Measurements from ENCODE around the gene SLC51A. TPM values are rescaled to one million over a fixed set of nuclear protein-coding genes. Genes with fewer than 3 reads are reported as not detected.
"Not testable (repeated sequence)": the region's sequence is repeated elsewhere in the genome, so short reads cannot be mapped to it uniquely, and the experiment has no call there.

SLC51A gene
- not detected for total RNA-seq

DNA sequence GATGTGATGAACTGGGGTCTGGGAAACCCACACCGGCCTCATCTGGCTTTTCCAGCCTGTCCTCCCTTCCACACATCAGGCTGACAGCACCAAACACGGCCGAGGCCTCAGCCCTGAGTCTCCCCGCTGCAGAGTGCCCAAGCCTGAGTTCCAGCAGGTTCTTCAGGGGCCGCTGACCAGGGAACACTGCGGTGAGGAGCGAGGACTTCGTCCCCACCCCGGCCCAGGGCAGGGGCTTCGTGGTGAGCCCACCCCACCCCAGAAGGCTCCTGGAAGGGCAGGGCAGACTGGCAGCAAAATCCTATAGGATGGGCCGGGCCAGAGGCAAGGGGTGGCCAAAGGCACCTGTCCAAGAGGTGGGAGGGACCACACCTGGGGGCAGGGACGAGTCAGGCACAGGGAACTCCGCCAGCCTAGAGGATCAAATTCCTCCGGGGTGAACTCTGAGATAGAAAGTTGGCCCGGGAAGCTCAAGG lies at the start of gene SLC51A:
TSS of gene SLC51A (plus strand) at position 446 of the 476 bp plus-strand sequence. CDS start 179 bp downstream, outside the sequence.
- ATAC-seq, result no peak
- no peaks in the 10 kb centered on the region for H3K36me3 Mint-ChIP-seq
- peak within 1 kb of the TSS; percentile 34 to 91 for H3K27ac Mint-ChIP-seq
- H3K9me3 Mint-ChIP-seq, result no peaks in the 10 kb centered on the region
- DNase-seq (ENCODE audit: low spot score in 2 of 2), result no peak

DNA sequence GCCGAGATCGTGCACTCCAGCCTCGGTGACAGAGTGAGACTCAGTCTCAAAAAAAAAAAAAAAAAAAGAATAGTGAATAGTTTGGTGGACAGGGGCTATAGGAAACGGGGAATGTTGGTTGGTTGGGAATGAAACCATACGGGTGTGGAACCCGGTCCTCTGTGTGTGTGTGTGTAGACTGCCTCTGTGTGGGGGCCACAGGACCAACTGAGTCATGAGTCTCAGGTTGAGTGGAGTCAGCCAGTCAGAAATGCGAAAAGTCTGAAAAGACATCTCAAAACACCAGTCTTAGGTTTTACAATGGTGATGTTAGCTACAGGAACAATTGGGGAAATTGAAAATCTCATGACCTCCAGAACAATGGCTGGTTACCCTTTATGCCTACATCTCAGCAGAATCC lies 49.6 kb upstream of the SLC51A start:
- Mint-ChIP-seq H3K27ac (peak overlapping the region; percentile 60 to 63), H3K9me3 (no peaks in the 10 kb centered on the region), H3K36me3 (no peaks in the 10 kb centered on the region)
- DNase-seq (ENCODE audit: low spot score in 2 of 2), result peak in 1 of 2 donors; percentile 34
- ATAC-seq, result peak; percentile 91 to 93

DNA sequence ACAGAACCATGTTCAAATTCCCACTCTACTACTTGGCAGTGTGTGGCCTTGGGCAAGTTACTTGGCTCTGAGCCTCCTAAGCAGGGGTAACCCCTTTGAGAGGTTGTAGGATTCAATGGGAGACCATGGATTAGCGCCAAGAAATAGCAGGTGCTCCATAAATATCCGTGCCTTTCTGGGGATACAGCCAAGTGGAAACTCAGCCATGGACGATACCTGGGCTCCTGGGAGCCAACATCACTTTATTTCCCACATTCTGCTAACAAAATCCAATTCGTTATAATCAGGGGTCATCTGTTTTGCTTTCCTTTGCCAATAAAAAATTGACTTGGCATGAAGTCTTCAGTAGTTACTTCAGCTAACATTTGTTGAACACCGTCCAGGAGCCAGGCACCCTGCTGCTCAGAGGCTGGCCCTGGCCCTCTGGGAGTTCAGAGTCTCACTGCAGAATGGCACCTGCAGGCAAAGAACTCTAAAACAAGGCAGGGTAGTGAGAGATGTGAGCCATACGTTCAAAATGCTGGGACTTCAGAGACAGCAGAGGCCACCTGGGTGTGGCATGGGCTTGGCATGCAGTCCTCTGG lies 47.4 kb upstream of the SLC51A start:
- H3K27ac Mint-ChIP-seq, result no peak overlapping the region
- no peaks in the 10 kb centered on the region for H3K9me3 Mint-ChIP-seq
- no peak for ATAC-seq
- DNase-seq (ENCODE audit: low spot score in 2 of 2), result no peak
- no peaks in the 10 kb centered on the region for H3K36me3 Mint-ChIP-seq

DNA sequence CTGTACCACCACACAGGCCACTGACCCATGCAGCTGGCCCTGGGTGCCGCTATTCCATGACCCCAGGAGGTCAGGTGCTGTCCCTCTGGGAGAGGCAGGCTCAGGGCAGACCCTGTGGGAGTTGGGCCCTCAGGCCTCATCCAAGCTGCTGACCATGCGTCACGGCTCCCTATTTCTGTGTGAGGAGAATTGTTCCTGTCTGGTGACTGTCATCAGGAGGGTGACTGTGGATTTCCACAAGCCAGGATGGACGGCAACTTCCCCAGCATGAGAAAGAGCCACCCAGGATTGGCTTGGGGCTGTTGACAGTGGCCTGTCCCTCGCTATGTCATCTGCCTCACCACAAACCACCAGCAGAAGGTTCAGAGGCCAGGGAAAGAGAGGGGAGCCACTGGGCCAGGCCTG lies 46.5 kb upstream of the SLC51A start:
- H3K36me3 Mint-ChIP-seq, result no peaks in the 10 kb centered on the region
- H3K9me3 Mint-ChIP-seq, result no peaks in the 10 kb centered on the region
- H3K27ac Mint-ChIP-seq, result no peak overlapping the region
- no peak for DNase-seq (ENCODE audit: low spot score in 2 of 2)
- ATAC-seq, result peak in 1 of 2 donors; percentile 30

DNA sequence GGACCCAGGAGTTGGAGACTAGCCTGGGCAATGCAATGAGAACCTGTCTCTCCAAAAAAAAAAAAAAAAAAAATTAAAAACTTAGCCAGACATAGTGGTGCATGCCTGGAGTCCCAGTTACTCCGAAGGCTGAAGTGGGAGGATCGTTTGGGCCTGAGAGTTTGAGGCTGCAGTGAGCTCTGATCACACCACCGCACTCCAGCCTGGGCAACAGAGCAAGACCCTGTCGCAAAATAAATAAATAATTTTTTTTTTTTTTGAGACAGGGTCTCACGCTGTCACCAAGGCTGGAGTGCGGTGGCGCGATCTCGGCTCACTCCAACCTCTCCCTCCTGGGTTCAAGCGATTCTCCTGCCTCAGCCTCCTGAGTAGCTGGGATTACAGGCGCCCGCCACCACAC lies 46.0 kb upstream of the SLC51A start:
- not testable (repeated sequence) for H3K36me3 Mint-ChIP-seq; H3K27ac Mint-ChIP-seq; H3K9me3 Mint-ChIP-seq; DNase-seq (ENCODE audit: low spot score in 2 of 2); ATAC-seq

DNA sequence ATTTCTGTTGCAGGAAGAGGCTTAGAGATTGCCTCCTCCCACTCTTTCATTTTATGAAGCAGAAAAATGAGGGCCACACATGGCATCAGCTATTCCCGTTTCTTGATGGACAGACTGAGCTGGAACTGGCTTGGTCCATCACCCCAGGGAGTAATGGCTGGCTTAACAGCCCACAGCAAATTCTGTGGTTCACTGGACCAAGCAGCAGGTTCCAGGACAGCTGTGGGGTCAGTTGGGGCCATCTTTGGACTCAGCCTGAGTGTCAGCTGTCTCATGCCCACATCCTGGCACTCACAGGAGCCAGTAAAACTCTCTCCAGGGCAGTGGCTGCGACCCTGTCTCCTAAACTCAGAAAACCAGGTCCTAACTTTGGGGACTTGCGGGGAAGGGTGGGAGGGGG lies 41.7 kb upstream of the SLC51A start:
- H3K36me3 Mint-ChIP-seq, result peaks cover 0 to 4% of the 10 kb centered on the region in 2 donors
- H3K27ac Mint-ChIP-seq, result no peak overlapping the region
- H3K9me3 Mint-ChIP-seq, result no peaks in the 10 kb centered on the region
- DNase-seq (ENCODE audit: low spot score in 2 of 2), result no peak
- ATAC-seq, result no peak

DNA sequence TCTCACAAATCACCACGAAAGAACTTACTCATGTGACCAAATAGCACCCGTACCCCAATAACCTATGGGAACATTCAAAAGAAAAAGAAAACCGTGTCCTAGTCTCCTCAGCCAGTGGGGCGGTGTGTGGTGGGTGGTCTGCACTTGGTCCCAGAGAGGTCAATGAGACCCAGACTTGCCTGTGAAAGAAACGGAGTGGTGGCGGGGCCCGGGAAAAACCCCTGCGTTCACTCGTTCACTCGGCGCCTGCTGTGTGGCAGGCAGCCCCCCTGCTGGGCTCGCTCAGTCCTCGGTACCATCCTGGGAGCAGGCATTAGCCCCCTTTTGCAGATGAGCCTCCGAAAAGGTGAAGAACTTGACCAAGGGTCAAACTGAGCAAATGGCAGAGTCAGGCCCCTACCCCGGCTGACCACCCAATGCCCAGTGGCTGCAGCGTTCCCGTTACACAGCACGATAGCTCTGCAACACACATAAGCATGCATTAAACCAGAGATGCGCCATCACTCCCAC lies 41.2 kb upstream of the SLC51A start:
- H3K27ac Mint-ChIP-seq, result no peak overlapping the region
- no peaks in the 10 kb centered on the region for H3K9me3 Mint-ChIP-seq
- peaks cover 0 to 4% of the 10 kb centered on the region in 2 donors for H3K36me3 Mint-ChIP-seq
- DNase-seq (ENCODE audit: low spot score in 2 of 2), result no peak
- ATAC-seq, result no peak

DNA sequence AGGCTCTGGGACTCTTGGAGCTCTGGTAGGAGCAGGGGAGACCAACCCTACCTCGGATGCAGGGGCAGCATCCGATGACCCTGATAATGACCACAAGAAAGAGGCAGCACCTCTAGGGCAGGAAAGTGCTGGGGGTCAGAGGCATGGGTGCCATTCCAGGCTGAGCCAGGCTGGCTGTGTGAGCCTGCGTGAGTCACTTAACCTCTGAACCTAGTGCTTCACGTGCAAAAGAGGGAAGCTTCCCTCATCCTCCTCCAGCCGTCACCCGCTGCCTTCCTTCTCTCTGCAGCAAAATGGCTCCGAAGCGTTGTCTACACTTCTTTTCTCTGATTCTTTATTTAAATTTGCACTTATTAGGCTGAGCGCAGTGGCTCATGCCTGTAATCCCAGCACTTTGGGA lies 40.6 kb upstream of the SLC51A start:
- ATAC-seq, result no peak
- no peak overlapping the region for H3K27ac Mint-ChIP-seq
- no peak for DNase-seq (ENCODE audit: low spot score in 2 of 2)
- H3K36me3 Mint-ChIP-seq, result peaks cover 0 to 4% of the 10 kb centered on the region in 2 donors
- no peaks in the 10 kb centered on the region for H3K9me3 Mint-ChIP-seq

DNA sequence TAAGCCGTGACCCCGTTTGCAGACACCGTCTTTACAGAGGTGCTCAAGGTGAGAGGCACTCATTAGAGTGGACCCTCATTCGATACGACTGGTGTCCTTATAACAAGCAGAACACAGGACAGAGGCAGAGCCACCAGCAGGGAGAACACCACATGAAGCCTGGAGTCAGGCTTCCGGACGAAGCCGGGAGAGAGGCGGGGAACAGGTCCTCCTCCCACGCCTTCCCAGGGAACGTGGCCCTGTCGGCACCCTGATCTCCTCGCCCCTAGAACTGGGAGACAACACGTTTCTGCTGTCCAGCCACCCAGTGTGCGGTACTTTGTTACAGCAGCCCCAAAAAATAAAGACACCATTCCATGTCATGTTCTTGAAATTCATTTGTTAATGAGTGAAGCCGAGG lies 38.8 kb upstream of the SLC51A start:
- Mint-ChIP-seq H3K9me3 (no peaks in the 10 kb centered on the region), H3K27ac (no peak overlapping the region), H3K36me3 (peaks cover 0 to 4% of the 10 kb centered on the region in 2 donors)
- DNase-seq (ENCODE audit: low spot score in 2 of 2) (no peak), ATAC-seq (no peak)

DNA sequence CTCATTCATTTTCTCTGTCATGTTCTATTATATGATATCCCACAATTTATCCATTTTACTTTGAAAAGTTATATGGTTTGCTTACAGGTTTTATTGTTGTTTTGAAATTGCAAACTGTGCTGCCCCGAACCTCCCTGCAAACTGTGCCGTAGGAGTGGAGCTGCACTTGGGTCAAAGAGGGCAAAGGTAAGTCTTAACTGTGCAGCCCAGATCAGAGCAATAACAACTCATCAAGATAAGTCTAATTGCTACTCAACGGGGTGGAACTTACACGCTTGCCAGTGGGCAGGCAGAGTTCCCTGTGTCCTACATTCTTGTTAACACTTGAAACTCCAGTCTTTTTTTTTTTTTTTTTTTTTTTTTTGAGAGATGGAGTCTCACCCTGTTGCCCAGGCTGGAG lies 38.4 kb upstream of the SLC51A start:
- no peak for ATAC-seq
- Mint-ChIP-seq H3K27ac (no peak overlapping the region), H3K36me3 (peaks cover 0 to 4% of the 10 kb centered on the region in 2 donors), H3K9me3 (no peaks in the 10 kb centered on the region)
- no peak for DNase-seq (ENCODE audit: low spot score in 2 of 2)

DNA sequence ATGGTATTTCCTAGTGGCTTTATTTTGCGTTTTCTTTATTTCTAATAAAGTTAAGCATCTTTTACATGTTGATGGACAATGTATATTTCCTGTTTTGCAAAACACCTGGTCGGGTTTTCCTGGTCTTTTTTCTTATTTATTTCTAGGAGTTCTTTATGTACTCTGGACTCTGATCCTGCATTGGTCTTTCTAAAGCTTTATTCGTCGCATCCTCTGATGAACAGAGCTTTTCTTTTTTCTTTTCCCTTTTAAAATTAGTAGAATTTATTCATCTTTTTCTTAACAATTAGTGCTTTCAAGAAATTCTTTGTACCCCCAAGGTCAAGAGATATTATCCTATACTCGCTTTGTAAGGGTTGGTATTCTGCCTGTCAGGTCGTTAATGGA lies 37.3 kb upstream of the SLC51A start:
- Mint-ChIP-seq H3K36me3 (peaks cover 0 to 4% of the 10 kb centered on the region in 2 donors), H3K27ac (peak overlapping the region; percentile 87 to 97), H3K9me3 (no peaks in the 10 kb centered on the region)
- DNase-seq (ENCODE audit: low spot score in 2 of 2) (no peak), ATAC-seq (no peak)

DNA sequence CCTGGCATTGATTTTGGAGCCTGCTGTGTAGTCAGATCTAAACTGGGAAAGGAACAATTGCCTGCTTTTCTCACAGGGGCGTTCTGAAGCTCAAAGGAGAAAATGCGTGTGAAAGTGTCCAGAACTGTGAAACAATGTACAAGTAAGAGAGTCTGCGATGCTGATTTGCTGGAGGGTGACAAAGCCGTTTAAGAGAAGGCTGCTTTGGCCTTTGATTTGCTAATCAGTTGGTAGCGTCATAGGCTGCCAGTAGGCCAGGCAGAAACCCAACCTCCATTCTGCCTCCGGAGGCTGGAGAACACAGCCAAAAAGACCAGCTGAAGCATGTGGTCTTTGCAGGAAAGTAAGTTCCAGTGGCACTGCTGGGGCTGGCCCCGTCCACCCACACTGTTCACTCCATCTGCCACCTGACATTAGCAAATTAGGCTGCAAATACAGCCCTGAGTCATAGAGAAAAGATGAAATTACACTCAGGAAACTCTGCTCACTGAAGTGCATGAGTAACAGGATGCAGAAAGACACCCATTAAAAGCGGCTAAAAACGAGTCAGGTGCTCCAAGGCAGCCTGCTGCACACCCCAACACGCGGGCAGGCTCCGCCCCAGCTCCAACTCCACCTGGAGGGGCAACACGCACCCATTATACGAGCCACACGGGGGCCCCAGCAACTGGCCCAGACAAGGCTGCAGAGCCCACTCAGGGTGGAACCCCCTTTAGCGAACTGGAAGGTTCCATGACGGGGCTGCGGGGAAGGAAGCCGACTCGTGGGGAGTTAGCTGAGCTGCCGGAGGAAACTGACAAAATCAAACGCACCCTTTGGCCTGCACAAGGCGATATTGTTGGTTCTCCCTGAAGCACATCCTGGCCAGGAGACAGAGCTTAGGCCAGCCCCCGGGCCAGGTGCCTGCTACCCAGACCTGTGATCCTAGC lies 36.7 kb upstream of the SLC51A start:
- peak overlapping the region; percentile 87 to 97 for H3K27ac Mint-ChIP-seq
- H3K9me3 Mint-ChIP-seq, result no peaks in the 10 kb centered on the region
- DNase-seq (ENCODE audit: low spot score in 2 of 2) (peak; percentile 80 to 90), ATAC-seq (peak; percentile 80 to 83)
- H3K36me3 Mint-ChIP-seq, result peaks cover 0 to 4% of the 10 kb centered on the region in 2 donors

DNA sequence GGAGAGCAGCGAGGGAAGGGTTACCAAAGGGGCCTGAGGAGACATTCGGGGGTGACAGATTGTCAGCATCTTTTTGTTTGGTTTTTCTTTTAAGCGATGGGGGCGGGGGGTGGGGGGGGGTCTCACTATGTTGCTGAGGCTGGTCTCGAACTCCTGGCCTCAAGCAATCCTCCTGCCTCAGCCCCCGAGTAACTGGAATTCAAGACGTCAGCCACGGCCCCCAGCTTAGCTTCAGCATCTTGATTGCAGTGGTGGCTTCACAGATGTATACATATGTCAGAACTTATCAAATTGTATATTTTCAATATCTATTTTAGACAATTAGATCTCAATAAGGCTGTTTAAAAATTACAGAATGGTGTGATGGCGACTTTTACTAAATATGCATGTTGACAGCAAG lies 36.0 kb upstream of the SLC51A start:
- ATAC-seq (no peak), DNase-seq (ENCODE audit: low spot score in 2 of 2) (no peak)
- H3K36me3 Mint-ChIP-seq, result peaks cover 0 to 4% of the 10 kb centered on the region in 2 donors
- peak overlapping the region; percentile 87 to 97 for H3K27ac Mint-ChIP-seq
- H3K9me3 Mint-ChIP-seq, result no peaks in the 10 kb centered on the region

DNA sequence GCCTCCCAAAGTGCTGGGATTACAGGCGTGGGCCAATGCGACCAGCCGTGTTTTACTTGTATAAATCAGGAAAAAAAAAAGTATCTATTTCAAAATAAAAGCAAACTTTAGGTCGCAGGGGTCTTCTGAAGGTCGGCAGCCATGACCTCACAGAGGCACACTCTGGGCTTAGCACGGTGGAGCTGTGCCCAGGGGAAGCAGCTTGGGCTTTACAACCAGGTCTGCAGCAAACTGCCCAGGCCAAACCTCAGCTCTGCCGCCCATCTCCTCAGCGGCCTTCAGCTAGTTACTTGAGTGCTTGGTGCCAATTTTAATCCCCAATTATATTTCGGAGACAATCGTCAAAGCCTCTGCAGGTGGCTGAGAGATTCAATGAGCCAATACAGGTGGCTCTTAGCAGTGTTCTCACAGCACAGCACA lies 35.2 kb upstream of the SLC51A start:
- Mint-ChIP-seq H3K9me3 (no peaks in the 10 kb centered on the region), H3K27ac (peak overlapping the region; percentile 84 to 88), H3K36me3 (peaks cover 0 to 4% of the 10 kb centered on the region in 2 donors)
- DNase-seq (ENCODE audit: low spot score in 2 of 2) (no peak), ATAC-seq (no peak)

DNA sequence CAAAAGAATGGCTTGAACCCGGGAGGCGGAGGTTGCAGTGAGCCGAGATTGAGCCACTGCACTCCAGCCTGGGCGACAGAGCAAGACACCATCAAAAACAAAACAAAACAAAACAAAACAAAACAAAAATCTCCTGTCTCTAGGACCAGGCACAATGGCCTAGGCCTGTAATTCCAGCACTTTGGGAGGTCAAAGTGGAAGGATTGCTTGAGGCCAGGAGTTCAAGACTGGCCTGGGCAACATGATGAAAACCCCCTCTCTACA lies 32.2 kb upstream of the SLC51A start:
- DNase-seq (ENCODE audit: low spot score in 2 of 2); H3K9me3 Mint-ChIP-seq; H3K36me3 Mint-ChIP-seq; ATAC-seq: not testable (repeated sequence)
- H3K27ac Mint-ChIP-seq, result peak overlapping the region in 1 of 2 donors; percentile 78

DNA sequence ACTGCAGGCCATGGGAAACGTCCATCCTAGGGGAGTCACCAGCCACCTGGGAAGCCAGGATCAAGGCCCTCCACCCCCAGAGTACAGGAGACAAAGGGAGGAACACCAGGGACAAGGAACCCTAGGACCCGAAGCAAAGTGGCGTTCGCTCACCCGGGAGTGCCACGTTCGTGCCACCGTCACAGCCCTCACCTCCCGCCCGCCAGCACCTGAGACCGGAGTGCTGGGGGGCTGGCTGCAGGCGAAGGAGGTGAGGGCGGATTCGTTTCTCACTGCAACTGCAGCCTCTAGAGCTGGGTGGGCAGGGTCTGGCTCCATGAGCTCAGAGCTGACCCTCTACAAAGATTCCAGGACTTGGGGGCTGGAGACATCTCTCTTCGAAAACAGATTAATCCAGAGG lies 31.5 kb upstream of the SLC51A start:
- ATAC-seq, result no peak
- no peaks in the 10 kb centered on the region for H3K9me3 Mint-ChIP-seq
- no peaks in the 10 kb centered on the region for H3K36me3 Mint-ChIP-seq
- no peak overlapping the region for H3K27ac Mint-ChIP-seq
- DNase-seq (ENCODE audit: low spot score in 2 of 2), result no peak
